C4-2B (cell line): Measurements from ENCODE around the gene CIART.
"Not testable (repeated sequence)": the region's sequence is repeated elsewhere in the genome, so short reads cannot be mapped to it uniquely, and the experiment has no call there.

ENCODE experiments used
- H3K27ac ChIP-seq: fragments of 450-650 bp; 2 replicates; pipeline ENCODE4 v1.5.1; 2017
- CTCF ChIP-seq: fragments of 450-650 bp; conservative IDR thresholded peaks from 2 replicates; pipeline ENCODE4 v1.5.1; 2017; ENCODE audit warnings: mild to moderate bottlenecking
- ZFX ChIP-seq: fragments of 450-650 bp; IDR thresholded peaks from 2 replicates; pipeline ENCODE4 v1.6.1; 2017

The CIART gene

GRCh38 chr1:150281758-150282557 lies at the start of gene CIART:
TSS of gene CIART (plus strand) at chr1:150282554. CDS start at chr1:150283268, 714 bp downstream.
- peak within 1 kb of the TSS; percentile 71 for H3K27ac ChIP-seq
- TF ChIP-seq CTCF (no peak), ZFX (no peak)

GRCh38 chr1:150232921-150233320 lies 49.4 kb upstream of the CIART start:
- not testable (repeated sequence) for H3K27ac ChIP-seq

- TF ChIP-seq CTCF: no peak
- TF ChIP-seq ZFX: no peak
- H3K27ac ChIP-seq: no peak overlapping the region
Measured at GRCh38 chr1:150233359-150234308, 48.7 kb upstream of the CIART start.

- TF ChIP-seq CTCF (no peak), ZFX (no peak)
- no peak overlapping the region; the same call in 1 of the 2 replicates for H3K27ac ChIP-seq
Measured at GRCh38 chr1:150234309-150234565, 48.1 kb upstream of the CIART start.

GRCh38 chr1:150234566-150235293 lies 47.6 kb upstream of the CIART start:
- peak overlapping the region; percentile 69 for H3K27ac ChIP-seq
- TF ChIP-seq CTCF: no peak
- no peak for TF ChIP-seq ZFX

GRCh38 chr1:150235294-150235851 lies 47.0 kb upstream of the CIART start:
- H3K27ac ChIP-seq: peak overlapping the region; percentile 69
- no peak for TF ChIP-seq CTCF
- TF ChIP-seq ZFX: no peak

GRCh38 chr1:150235852-150236613 lies 46.3 kb upstream of the CIART start, which contains the start of gene ANP32E:
TSS of gene ANP32E (minus strand) at chr1:150236112. CDS start at chr1:150235786, 326 bp downstream.
- TF ChIP-seq CTCF (no peak; the same call in 1 of the 2 replicates), ZFX (no peak)
- H3K27ac ChIP-seq: peak within 1 kb of the TSS; percentile 69
